OCI-LY1 (cell line): Measurements from ENCODE around the gene LAMP1.

Experiments used
- EZH2 ChIP-seq: fragments of 200-600 bp; sonication (generic), shearing (Covaris generic); IDR thresholded peaks from 2 replicates; pipeline ENCODE4 v1.8.0; 2017; ENCODE audit warnings: borderline replicate concordance, mixed run types, mild to moderate bottlenecking, antibody characterized with exemption, low read length, moderate library complexity, mixed read lengths
- TF ChIP-seq, protein P1 (sequence below): fragments of 200-600 bp; sonication (generic), shearing (Covaris generic); IDR thresholded peaks from 2 replicates; pipeline ENCODE4 v1.5.1; 2017; ENCODE audit warnings: mild to moderate bottlenecking, antibody characterized with exemption, low read length, moderate library complexity, mixed read lengths

DNA sequence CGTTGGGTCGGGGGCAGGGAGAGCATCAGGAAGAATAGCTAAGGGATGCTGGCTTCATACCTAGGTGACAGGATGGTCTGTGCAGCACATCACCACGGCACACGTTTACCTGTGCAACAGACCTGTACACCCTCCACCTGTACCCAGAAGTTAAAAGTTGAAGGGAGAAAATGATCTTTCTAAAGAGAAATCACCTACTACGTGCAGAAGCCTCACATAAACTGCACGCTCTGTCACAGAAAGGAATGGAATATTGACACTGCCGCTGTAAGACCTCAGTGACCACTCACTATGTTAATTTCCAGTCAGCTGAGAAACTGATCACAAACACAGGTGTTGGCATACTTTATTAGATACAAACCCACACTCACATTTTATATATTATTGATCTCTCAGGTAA lies 26.8 kb downstream of the LAMP1 start:
- TF ChIP-seq, protein P1, sequence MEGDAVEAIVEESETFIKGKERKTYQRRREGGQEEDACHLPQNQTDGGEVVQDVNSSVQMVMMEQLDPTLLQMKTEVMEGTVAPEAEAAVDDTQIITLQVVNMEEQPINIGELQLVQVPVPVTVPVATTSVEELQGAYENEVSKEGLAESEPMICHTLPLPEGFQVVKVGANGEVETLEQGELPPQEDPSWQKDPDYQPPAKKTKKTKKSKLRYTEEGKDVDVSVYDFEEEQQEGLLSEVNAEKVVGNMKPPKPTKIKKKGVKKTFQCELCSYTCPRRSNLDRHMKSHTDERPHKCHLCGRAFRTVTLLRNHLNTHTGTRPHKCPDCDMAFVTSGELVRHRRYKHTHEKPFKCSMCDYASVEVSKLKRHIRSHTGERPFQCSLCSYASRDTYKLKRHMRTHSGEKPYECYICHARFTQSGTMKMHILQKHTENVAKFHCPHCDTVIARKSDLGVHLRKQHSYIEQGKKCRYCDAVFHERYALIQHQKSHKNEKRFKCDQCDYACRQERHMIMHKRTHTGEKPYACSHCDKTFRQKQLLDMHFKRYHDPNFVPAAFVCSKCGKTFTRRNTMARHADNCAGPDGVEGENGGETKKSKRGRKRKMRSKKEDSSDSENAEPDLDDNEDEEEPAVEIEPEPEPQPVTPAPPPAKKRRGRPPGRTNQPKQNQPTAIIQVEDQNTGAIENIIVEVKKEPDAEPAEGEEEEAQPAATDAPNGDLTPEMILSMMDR: no peak
- no peak for TF ChIP-seq EZH2
